IPS DF 6.9 (cell line): ENCODE measurements around the gene IER3IP1.
A peak's percentile ranks its signal among the peaks of the same experiment; 100 is the strongest.
"Not testable (repeated sequence)": the region's sequence is repeated elsewhere in the genome, so short reads cannot be mapped to it uniquely, and the experiment has no call there.

Experiments used
- DNase-seq: peaks from one replicate; pipeline ENCODE4 v3.0.0-alpha.2; 2013; ENCODE audit warnings: low read depth, low spot score
- H3K27ac ChIP-seq: one replicate; pipeline ENCODE4 v1.5.1; 2013; ENCODE audit warnings: low read length, control low read depth
- H3K27me3 ChIP-seq: 2 replicates; pipeline ENCODE4 v1.6.1; 2013; ENCODE audit warnings: mild to moderate bottlenecking, low read length; ENCODE audit not compliant: control insufficient read depth, insufficient read depth
- H3K36me3 ChIP-seq: 2 replicates; pipeline ENCODE4 v1.6.1; 2013; ENCODE audit warnings: low read length; ENCODE audit not compliant: control insufficient read depth, insufficient read depth
- H3K4me1 ChIP-seq: 2 replicates; pipeline ENCODE4 v1.6.1; 2013; ENCODE audit warnings: low read length; ENCODE audit not compliant: control insufficient read depth, insufficient read depth
- H3K4me3 ChIP-seq: 2 replicates; pipeline ENCODE4 v1.5.1; 2013; ENCODE audit warnings: mild to moderate bottlenecking, low read length
- H3K9me3 ChIP-seq: 2 replicates; pipeline ENCODE4 v1.6.1; 2013; ENCODE audit warnings: low read length, inconsistent platforms; ENCODE audit not compliant: control insufficient read depth, insufficient read depth
- WGBS: extraction: QIAGEN DNeasy Blood & Tissue Kit; methylation state at CpG from one replicate; pipeline ENCODE4 v1.1.7; 2013; ENCODE audit warnings: mixed read lengths, missing lambda C conversion rate; ENCODE audit not compliant: insufficient read length, insufficient coverage; 5-methylcytosine and 5-hydroxymethylcytosine counted together

The IER3IP1 gene

GRCh38 chr18:47175898-47176575 is at the start of gene IER3IP1:
Gene IER3IP1 (minus strand): TSS chr18:47176364. CDS start chr18:47176277, 87 bp downstream.
- peak within 1 kb of the TSS; percentile 76 for H3K4me3 ChIP-seq
- peaks cover 3% of the 10 kb centered on the region; the same call in 1 of the 2 replicates for H3K4me1 ChIP-seq
- peak; percentile 61 for DNase-seq
- H3K27ac ChIP-seq = no peak within 1 kb of the TSS
- H3K27me3 ChIP-seq = no peaks in the 10 kb centered on the region
- H3K9me3 ChIP-seq = no peaks in the 10 kb centered on the region
- WGBS = no CpG with 5 or more reads among the region's 48 CpGs
- no peaks in the 10 kb centered on the region for H3K36me3 ChIP-seq

- DNase-seq = peak; percentile 35
- no peaks in the 10 kb centered on the region for H3K27me3 ChIP-seq
- H3K4me1 ChIP-seq = no peaks in the 10 kb centered on the region
- no peak overlapping the region for H3K27ac ChIP-seq
- H3K9me3 ChIP-seq = no peaks in the 10 kb centered on the region
- H3K36me3 ChIP-seq = no peaks in the 10 kb centered on the region
- H3K4me3 ChIP-seq = no peak overlapping the region
- no CpG with 5 or more reads among the region's 5 CpGs for WGBS
Observed at GRCh38 chr18:47215554-47216138, 39.5 kb upstream of the IER3IP1 start.

GRCh38 chr18:47209171-47209570 is 33.0 kb upstream of the IER3IP1 start:
- no peak overlapping the region for H3K27ac ChIP-seq
- H3K4me3 ChIP-seq = no peak overlapping the region
- no peaks in the 10 kb centered on the region for H3K9me3 ChIP-seq
- H3K4me1 ChIP-seq = no peaks in the 10 kb centered on the region
- DNase-seq = no peak
- no peaks in the 10 kb centered on the region for H3K36me3 ChIP-seq
- no peaks in the 10 kb centered on the region for H3K27me3 ChIP-seq
- no CpG with 5 or more reads among the region's 1 CpG for WGBS

GRCh38 chr18:47206945-47207637 is 30.9 kb upstream of the IER3IP1 start:
- Histone ChIP-seq H3K27me3 (no peaks in the 10 kb centered on the region), H3K36me3 (no peaks in the 10 kb centered on the region), H3K9me3 (no peaks in the 10 kb centered on the region), H3K4me1 (no peaks in the 10 kb centered on the region), H3K4me3 (no peak overlapping the region), H3K27ac (no peak overlapping the region)
- no peak for DNase-seq
- WGBS = no CpG with 5 or more reads among the region's 2 CpGs

GRCh38 chr18:47204908-47205522 is 28.9 kb upstream of the IER3IP1 start:
- Histone ChIP-seq H3K27me3 (no peaks in the 10 kb centered on the region), H3K27ac (no peak overlapping the region), H3K9me3 (no peaks in the 10 kb centered on the region), H3K4me3 (no peak overlapping the region), H3K36me3 (no peaks in the 10 kb centered on the region), H3K4me1 (no peaks in the 10 kb centered on the region)
- WGBS = no CpG with 5 or more reads among the region's 3 CpGs
- peak; percentile 52 for DNase-seq

GRCh38 chr18:47203626-47204464 is 27.7 kb upstream of the IER3IP1 start:
- no peak overlapping the region for H3K4me3 ChIP-seq
- no peaks in the 10 kb centered on the region for H3K4me1 ChIP-seq
- WGBS = no CpG with 5 or more reads among the region's 3 CpGs
- no peak overlapping the region for H3K27ac ChIP-seq
- no peaks in the 10 kb centered on the region for H3K27me3 ChIP-seq
- no peaks in the 10 kb centered on the region for H3K9me3 ChIP-seq
- no peaks in the 10 kb centered on the region for H3K36me3 ChIP-seq
- no peak for DNase-seq

- H3K4me1 ChIP-seq, H3K36me3 ChIP-seq, DNase-seq, H3K27me3 ChIP-seq, H3K27ac ChIP-seq, H3K4me3 ChIP-seq, H3K9me3 ChIP-seq: not testable (repeated sequence)
- no CpG with 5 or more reads among the region's 3 CpGs for WGBS
Observed at GRCh38 chr18:47195961-47196360, 19.8 kb upstream of the IER3IP1 start.

GRCh38 chr18:47191961-47192360 is 15.8 kb upstream of the IER3IP1 start:
- no peak overlapping the region for H3K27ac ChIP-seq
- H3K36me3 ChIP-seq = no peaks in the 10 kb centered on the region
- no CpG with 5 or more reads among the region's 2 CpGs for WGBS
- no peaks in the 10 kb centered on the region for H3K27me3 ChIP-seq
- no peak overlapping the region for H3K4me3 ChIP-seq
- no peak for DNase-seq
- no peaks in the 10 kb centered on the region for H3K9me3 ChIP-seq
- H3K4me1 ChIP-seq = no peaks in the 10 kb centered on the region

GRCh38 chr18:47187721-47188120 is 11.6 kb upstream of the IER3IP1 start:
- no peaks in the 10 kb centered on the region for H3K9me3 ChIP-seq
- no peaks in the 10 kb centered on the region for H3K4me1 ChIP-seq
- H3K36me3 ChIP-seq = no peaks in the 10 kb centered on the region
- H3K4me3 ChIP-seq = no peak overlapping the region
- WGBS = no CpG with 5 or more reads among the region's 7 CpGs
- DNase-seq = no peak
- H3K27ac ChIP-seq = no peak overlapping the region
- H3K27me3 ChIP-seq = no peaks in the 10 kb centered on the region
